Endodermal cell (in vitro differentiated cells): ENCODE measurements around the gene COPA. TPM values are rescaled to one million over a fixed set of nuclear protein-coding genes. Genes with fewer than 3 reads are reported as not detected.

Experiments used
- DNase-seq: peaks from one replicate; pipeline ENCODE4 v3.0.0-alpha.2; 2017
- H3K27ac ChIP-seq: 2 replicates; pipeline ENCODE4 v1.5.1; 2013; ENCODE audit warnings: mild to moderate bottlenecking, low read depth, low read length, moderate library complexity
- H3K27me3 ChIP-seq: 2 replicates; pipeline ENCODE4 v1.6.1; 2013; ENCODE audit warnings: mild to moderate bottlenecking, low read length, moderate library complexity; ENCODE audit not compliant: insufficient read depth, control insufficient read depth, poor library complexity, severe bottlenecking
- H3K36me3 ChIP-seq: 2 replicates; pipeline ENCODE4 v1.7.0; 2013; ENCODE audit warnings: mild to moderate bottlenecking, low read length, moderate library complexity; ENCODE audit not compliant: control insufficient read depth, insufficient read depth
- H3K4me1 ChIP-seq: one replicate; pipeline ENCODE4 v1.7.0; 2013; ENCODE audit warnings: low read length; ENCODE audit not compliant: control insufficient read depth, insufficient read depth
- H3K4me3 ChIP-seq: 2 replicates; pipeline ENCODE4 v1.5.1; 2013; ENCODE audit warnings: mild to moderate bottlenecking, low read length, moderate library complexity
- H3K9ac ChIP-seq: 2 replicates; pipeline ENCODE4 v1.6.1; 2013; ENCODE audit warnings: mild to moderate bottlenecking, low read length, moderate library complexity; ENCODE audit not compliant: poor library complexity, severe bottlenecking; ENCODE audit errors: extremely low read depth
- H3K9me3 ChIP-seq: 2 replicates; pipeline ENCODE4 v1.6.1; 2013; ENCODE audit warnings: mild to moderate bottlenecking, low read length, moderate library complexity; ENCODE audit not compliant: control insufficient read depth
- H3K27ac Mint-ChIP-seq: 2 replicates; pipeline ENCODE4 v1.8.0; 2020; ENCODE audit warnings: mixed read lengths
- H3K27me3 Mint-ChIP-seq: 2 replicates; pipeline ENCODE4 v1.8.0; 2021; ENCODE audit warnings: mild to moderate bottlenecking, mixed read lengths; ENCODE audit not compliant: insufficient read depth
- H3K36me3 Mint-ChIP-seq: 2 replicates; pipeline ENCODE4 v1.8.0; 2020; ENCODE audit warnings: low read depth, mixed read lengths
- H3K4me1 Mint-ChIP-seq: 2 replicates; pipeline ENCODE4 v1.8.0; 2020; ENCODE audit warnings: mixed read lengths
- H3K4me3 Mint-ChIP-seq: 2 replicates; pipeline ENCODE4 v1.8.0; 2020; ENCODE audit warnings: mild to moderate bottlenecking, moderate library complexity, mixed read lengths
- H3K9me3 Mint-ChIP-seq: 2 replicates; pipeline ENCODE4 v1.8.0; 2020; ENCODE audit warnings: mild to moderate bottlenecking, mixed read lengths
- WGBS, 2 experiments: methylation state at CpG; one replicate each; pipeline versions ENCODE4 v1.1.5 to v1.1.7; 2013; ENCODE audit warnings: missing lambda C conversion rate in 2 of 2, mixed read lengths in 1 of 2; ENCODE audit not compliant: insufficient coverage in 1 of 2, insufficient read length in 1 of 2; 5-methylcytosine and 5-hydroxymethylcytosine counted together
- total RNA-seq, 2 donors: library from RNA; stranded (reverse); fragmentation: NEBNext Ultra II Directional in 1 of 2; extraction: Animal tissue kit (Norgen Biotek cat#: 25700) in 1 of 2; gene quantifications; 2 replicates in 1 of 2; 3 replicates in 1 of 2; pipeline ENCODE4 v1.2.1, GENCODE V29; 2021
- TF ChIP-seq, protein P1 (sequence below): fragments of 200-600 bp; sonication (generic); conservative IDR thresholded peaks from 2 replicates; pipeline ENCODE4 v1.5.0; 2021; ENCODE audit warnings: antibody characterized with exemption, mild to moderate bottlenecking

The COPA gene
- total RNA-seq, 2 donors from 2014 or later: 159 to 174 TPM

DNA sequence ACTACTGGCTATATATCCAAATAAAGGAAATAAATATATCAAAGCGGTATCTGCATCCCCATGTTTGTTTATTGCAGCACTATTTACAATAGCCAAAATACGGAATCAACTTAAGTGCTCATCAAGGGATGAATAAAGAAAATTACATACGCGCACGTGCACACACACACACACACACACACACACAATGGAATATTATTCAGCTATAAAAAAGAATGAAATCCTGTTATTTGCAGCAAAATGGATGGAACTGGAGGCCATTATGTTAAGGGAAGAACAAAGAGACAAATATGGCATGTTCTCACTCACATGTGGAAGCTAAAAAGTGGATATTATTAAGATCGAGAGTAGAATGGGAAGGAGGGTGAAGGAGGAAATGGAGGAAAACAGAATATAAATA lies 20.2 kb downstream of the COPA start:
- Histone ChIP-seq H3K27me3 (no peaks in the 10 kb centered on the region), H3K4me3 (no peak overlapping the region), H3K9ac (no peak overlapping the region), H3K9me3 (peaks cover 7% of the 10 kb centered on the region), H3K27ac (no peak overlapping the region), H3K36me3 (peaks cover 89% of the 10 kb centered on the region), H3K4me1 (no peaks in the 10 kb centered on the region)
- Mint-ChIP-seq H3K27me3 (no peaks in the 10 kb centered on the region), H3K36me3 (peaks cover 76% of the 10 kb centered on the region), H3K4me1 (no peaks in the 10 kb centered on the region), H3K27ac (no peak overlapping the region), H3K9me3 (no peaks in the 10 kb centered on the region), H3K4me3 (no peak overlapping the region)
- no peak for DNase-seq
- 92 to 100% methylated on average over 1 to 2 of the region's 6 CpGs for whole genome bisulfite sequencing, 2 experiments
- TF ChIP-seq, protein P1, sequence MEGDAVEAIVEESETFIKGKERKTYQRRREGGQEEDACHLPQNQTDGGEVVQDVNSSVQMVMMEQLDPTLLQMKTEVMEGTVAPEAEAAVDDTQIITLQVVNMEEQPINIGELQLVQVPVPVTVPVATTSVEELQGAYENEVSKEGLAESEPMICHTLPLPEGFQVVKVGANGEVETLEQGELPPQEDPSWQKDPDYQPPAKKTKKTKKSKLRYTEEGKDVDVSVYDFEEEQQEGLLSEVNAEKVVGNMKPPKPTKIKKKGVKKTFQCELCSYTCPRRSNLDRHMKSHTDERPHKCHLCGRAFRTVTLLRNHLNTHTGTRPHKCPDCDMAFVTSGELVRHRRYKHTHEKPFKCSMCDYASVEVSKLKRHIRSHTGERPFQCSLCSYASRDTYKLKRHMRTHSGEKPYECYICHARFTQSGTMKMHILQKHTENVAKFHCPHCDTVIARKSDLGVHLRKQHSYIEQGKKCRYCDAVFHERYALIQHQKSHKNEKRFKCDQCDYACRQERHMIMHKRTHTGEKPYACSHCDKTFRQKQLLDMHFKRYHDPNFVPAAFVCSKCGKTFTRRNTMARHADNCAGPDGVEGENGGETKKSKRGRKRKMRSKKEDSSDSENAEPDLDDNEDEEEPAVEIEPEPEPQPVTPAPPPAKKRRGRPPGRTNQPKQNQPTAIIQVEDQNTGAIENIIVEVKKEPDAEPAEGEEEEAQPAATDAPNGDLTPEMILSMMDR: no peak

DNA sequence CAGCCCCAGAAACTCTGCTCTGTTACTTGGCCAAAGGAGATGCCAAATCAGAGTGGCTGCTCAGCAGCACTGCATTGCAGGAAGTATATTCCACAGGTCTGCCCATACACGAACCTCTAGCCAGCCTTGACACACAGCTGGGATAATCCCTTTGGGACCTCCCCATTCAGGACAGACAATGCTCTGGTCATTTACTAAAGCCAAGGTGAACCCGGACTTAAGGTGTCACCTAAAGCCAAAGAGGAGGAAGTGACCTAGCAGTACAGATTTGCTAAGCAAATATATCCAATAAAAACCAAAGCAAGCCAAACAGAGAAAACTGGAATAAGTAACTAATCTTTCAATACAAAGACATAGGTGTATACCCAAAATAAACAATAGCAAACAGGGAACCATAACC lies 27.7 kb downstream of the COPA start:
- Histone ChIP-seq H3K4me1 (no peaks in the 10 kb centered on the region), H3K9ac (no peak overlapping the region), H3K27me3 (no peaks in the 10 kb centered on the region), H3K36me3 (peaks cover 91% of the 10 kb centered on the region), H3K9me3 (peaks cover 24% of the 10 kb centered on the region), H3K4me3 (no peak overlapping the region), H3K27ac (no peak overlapping the region)
- DNase-seq: no peak
- TF ChIP-seq, protein P1: no peak
- peaks cover 7% of the 10 kb centered on the region for H3K4me1 Mint-ChIP-seq
- peaks cover 7% of the 10 kb centered on the region for H3K9me3 Mint-ChIP-seq
- peak overlapping the region; percentile 67 for H3K27ac Mint-ChIP-seq
- H3K4me3 Mint-ChIP-seq: no peak overlapping the region
- H3K27me3 Mint-ChIP-seq: no peaks in the 10 kb centered on the region
- H3K36me3 Mint-ChIP-seq: peaks cover 88% of the 10 kb centered on the region
- WGBS, 2 experiments: 78 to 100% methylated on average over 1 to 2 of the region's 2 CpGs

DNA sequence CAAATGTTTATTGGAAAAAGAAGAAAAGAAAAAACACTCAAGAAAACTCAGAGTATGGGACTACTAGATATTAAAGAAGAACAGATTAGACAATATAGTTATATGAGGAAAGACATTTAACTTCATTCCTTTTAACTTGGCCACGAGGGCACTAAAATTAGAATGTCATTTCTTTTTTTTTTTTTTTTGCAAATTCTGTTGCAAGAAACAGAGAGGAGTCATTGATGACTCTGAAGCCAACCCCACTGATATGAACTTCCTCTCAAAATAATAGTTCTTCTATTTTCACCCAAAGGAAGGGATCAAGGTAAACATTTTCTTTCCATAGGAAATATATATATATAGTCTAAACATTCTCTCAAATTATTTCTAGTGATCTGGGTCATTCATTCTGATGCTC lies 33.5 kb downstream of the COPA start:
- Histone ChIP-seq H3K4me3 (no peak overlapping the region), H3K9me3 (no peaks in the 10 kb centered on the region), H3K4me1 (no peaks in the 10 kb centered on the region), H3K27me3 (no peaks in the 10 kb centered on the region), H3K36me3 (peaks cover 92% of the 10 kb centered on the region), H3K9ac (no peak overlapping the region), H3K27ac (no peak overlapping the region)
- DNase-seq: no peak
- TF ChIP-seq, protein P1: no peak
- H3K27ac Mint-ChIP-seq: peak overlapping the region; percentile 24
- no peaks in the 10 kb centered on the region for H3K27me3 Mint-ChIP-seq
- no peak overlapping the region for H3K4me3 Mint-ChIP-seq
- peaks cover 7% of the 10 kb centered on the region for H3K4me1 Mint-ChIP-seq
- peaks cover 81% of the 10 kb centered on the region for H3K36me3 Mint-ChIP-seq
- H3K9me3 Mint-ChIP-seq: no peaks in the 10 kb centered on the region
- WGBS, 2 experiments: 83% methylated on average over 1 of the region's 1 CpG; no CpG with 5 or more reads in 1 of the 2 experiments
